Smooth muscle cell of the brain vasculature (primary cell): ENCODE results near the gene IDNK.
"Not testable (repeated sequence)": the region's sequence is repeated elsewhere in the genome, so short reads cannot be mapped to it uniquely, and the experiment has no call there.

Source experiments
- DNase-seq: peaks from one replicate; pipeline ENCODE4 v3.0.0-alpha.2; 2012; ENCODE audit warnings: low read depth, low spot score

Gene IDNK

GRCh38 chr9:83622939-83623678 lies at the start of gene IDNK:
IDNK (plus strand) TSS chr9:83623143; CDS start chr9:83623172, 29 bp downstream.
- DNase-seq = no peak

- no peak for DNase-seq
Measured at GRCh38 chr9:83574482-83574881, 48.5 kb upstream of the IDNK start.

DNA sequence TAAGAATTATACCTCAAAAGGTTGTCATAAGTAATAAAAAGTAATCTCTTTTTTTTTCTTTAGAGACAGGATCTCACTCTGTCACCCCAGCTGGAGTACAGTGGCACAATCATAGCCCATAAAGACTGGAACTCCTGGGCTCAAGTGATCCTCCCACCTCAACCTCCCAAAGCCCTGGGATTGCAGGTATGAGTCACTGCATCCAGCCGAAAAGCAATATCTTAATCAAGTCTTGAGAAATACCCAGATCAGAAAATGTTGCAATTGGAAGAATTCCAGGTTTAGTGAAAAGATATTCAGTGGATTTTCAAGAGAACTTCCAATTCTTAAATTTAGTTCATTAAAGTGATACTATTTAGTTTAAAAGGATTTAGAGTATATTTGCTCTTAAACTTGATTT lies 40.9 kb upstream of the IDNK start:
- DNase-seq = no peak

DNA sequence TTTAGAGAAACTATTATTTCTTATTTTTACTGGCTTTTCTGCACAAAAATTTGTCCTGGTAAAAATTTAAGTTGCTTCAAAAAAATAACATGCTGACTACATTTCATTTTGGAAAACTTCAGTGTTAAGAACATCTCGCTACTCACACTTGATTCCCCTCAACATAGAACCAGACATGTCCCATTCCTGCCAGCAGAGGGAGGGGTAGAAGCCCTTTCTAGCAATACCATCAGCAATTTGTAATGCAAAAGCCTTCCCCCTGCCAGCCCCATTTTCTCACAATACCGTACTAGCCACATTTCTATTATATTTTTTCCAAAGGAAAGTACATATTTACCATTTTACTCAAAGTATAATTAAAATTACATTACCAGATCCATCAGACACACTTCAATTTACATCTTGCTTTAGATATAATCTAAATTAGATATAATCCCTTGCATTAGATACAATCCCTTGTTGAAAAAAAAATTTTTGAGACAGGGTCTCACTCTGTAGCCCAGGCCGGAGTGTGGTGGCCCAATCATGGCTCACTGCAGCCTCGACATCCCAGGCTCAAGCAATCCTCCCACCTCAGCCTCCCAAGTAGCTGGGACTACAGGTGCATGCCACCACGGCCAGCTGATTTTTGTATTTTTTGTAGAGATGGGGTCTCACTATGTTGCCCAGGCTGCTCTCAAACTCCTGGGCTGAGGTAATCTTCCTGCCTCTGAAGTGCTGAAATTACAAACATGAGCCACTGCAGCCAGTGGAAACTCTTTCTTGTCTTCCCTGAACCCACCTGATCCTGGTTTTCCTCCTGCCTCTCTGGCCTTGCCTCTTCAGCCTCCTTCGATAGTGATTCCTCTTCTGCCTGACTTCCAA lies 39.6 kb upstream of the IDNK start:
- no peak for DNase-seq

- DNase-seq = no peak
Measured at GRCh38 chr9:83584995-83585394, 37.9 kb upstream of the IDNK start.

- DNase-seq = no peak
Measured at GRCh38 chr9:83588256-83588655, 34.7 kb upstream of the IDNK start.

DNA sequence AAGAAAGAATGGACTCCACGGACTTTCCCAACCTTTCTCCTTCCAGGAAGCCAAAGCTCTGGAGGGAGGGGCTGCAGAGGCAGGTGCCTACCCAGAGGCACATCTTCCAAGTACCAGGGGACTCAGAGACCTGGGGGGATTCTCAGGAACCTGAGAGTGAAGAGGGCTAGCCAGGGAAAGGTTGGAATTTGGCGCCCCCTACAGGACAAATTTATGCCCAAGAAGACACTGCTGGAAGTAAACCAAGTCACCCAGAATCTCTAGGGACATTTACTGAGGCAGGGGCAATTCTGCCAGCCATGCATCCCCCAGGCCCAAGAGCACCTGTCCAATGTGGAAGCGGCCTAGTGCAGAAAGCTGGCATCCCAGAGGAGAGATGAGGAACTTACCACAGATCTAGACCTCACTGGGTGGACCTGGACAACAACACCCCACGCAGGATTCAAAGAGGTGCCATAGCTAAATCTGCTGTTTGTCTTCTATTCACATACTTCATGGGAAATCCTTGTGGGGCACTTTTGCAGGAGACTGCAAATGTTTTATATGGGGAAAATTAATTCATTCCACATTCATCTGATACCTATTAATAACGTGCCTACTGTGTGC lies 25.9 kb upstream of the IDNK start:
- DNase-seq = no peak

DNA sequence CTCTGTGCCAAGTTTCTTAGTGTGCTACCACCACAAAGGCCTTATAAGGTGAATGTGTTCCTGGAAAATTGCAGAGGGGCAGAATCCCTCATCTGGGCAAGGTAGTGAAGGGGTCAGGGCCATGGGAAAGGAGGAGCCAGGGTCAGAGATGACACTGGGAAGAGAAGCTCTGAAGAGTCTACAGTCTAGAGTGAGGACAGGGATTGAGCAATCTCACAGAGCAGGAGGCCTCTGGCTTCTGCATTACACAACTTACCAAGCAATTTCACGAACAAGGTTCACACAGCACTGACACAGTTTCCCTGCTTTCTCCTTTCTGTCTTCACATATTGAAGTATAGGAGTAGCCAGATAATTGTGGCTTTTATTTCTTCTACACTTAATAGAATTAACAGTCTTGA lies 24.5 kb upstream of the IDNK start:
- DNase-seq = no peak

DNA sequence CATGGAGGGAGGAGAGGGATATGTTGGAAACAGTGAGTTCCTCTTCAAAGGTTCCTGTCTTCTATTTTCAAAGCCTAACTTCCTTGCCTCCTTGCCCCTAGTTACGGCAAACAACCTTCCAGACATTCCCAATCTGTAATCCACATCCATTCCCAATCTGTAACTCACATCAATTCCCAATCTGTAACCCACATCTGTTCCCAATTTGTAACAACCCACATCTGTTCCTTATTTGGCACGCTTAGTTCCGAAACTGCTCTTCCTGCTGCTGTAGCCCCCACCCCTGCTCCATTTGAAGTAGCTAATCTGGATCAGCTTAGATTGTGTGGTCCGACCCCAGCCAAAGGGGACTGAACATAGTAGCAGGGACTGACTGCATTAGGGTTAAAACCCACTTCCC lies 23.9 kb upstream of the IDNK start:
- DNase-seq = no peak

- DNase-seq = no peak
Measured at GRCh38 chr9:83601463-83601862, 21.5 kb upstream of the IDNK start.

DNA sequence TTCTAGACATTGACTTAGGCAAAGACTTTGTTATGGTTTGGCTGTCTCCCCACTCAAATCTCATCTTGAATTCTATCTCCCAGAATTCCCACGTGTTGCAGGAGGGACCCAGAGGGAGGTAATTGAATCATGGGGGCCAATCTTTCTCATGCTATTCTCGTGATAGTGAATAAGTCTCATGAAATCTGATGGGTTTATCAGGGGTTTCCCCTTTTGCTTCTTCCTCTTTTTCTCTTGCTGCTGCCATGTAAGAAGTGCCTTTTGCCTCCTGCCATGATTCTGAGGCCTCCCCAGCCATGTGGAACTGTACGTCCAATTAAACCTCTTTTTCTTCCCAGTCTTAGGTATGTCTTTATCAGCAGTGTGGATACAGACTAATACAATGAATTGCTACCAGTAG lies 15.3 kb upstream of the IDNK start:
- not testable (repeated sequence) for DNase-seq

DNA sequence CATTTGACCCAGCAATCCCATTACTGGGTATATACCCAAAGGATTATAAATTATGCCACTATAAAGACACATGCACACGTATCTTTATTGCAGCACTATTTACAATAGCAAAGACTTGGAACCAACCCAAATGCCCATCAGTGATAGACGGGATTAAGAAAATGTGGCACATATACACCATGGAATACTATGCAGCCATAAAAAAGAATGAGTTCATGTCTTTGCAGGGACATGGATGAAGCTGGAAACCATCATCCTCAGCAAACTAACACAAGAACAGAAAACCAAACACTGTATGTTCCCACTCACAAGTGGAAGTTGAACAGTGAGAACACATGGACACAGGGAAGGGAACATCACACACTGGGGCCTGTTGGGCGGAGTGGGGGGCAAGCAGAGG lies 9.6 kb upstream of the IDNK start:
- not testable (repeated sequence) for DNase-seq

- DNase-seq = no peak
Measured at GRCh38 chr9:83617299-83617698, 5.6 kb upstream of the IDNK start.

- DNase-seq = no peak
Measured at GRCh38 chr9:83620841-83621636, 1.9 kb upstream of the IDNK start.

DNA sequence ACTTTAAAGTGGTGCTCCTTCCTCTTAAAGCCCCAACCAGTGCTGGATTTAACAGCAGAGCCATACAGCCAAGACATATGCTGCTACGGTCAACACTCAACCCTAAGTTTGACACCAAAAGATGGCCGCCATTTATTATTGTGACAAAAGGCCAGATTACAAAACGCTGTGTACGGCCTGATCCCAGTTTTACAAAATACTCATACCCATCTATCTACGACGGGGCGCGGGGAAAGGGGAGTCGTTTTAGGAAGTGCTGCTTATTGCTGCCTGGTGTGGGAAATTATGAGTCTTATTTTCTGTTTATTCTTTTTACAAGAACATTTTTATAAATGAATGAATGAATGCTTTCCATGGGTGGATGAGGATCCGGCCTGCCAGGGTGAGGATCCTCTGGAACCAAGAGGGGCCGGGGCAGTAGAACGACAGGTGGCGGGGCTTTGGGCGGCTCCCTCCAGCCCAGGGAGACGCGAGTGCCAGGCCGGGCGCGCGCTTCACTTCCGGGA lies 457 bp upstream of the IDNK start:
- no peak for DNase-seq

- DNase-seq = no peak
Measured at GRCh38 chr9:83623679-83624076, 735 bp downstream of the IDNK start.

- DNase-seq = no peak
Measured at GRCh38 chr9:83625178-83625577, 2.2 kb downstream of the IDNK start.

DNA sequence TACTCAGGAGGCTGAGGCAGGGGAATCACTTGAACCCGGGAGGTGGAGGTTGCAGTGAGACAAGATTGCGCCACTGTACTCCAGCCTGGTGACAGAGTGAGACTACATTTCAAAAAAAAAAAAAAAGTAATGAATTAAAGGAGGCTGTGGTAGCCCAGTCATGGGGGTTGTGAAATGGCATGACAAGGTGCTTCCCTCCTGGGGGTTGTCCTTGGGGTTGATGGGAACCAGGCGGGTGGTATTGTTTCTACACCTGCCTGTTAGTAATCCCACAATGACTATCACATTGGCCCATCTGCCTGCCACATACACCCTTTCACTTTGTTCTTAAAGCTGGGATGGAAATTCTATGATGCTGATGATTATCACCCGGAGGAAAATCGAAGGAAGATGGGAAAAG lies 5.6 kb downstream of the IDNK start:
- no peak for DNase-seq

DNA sequence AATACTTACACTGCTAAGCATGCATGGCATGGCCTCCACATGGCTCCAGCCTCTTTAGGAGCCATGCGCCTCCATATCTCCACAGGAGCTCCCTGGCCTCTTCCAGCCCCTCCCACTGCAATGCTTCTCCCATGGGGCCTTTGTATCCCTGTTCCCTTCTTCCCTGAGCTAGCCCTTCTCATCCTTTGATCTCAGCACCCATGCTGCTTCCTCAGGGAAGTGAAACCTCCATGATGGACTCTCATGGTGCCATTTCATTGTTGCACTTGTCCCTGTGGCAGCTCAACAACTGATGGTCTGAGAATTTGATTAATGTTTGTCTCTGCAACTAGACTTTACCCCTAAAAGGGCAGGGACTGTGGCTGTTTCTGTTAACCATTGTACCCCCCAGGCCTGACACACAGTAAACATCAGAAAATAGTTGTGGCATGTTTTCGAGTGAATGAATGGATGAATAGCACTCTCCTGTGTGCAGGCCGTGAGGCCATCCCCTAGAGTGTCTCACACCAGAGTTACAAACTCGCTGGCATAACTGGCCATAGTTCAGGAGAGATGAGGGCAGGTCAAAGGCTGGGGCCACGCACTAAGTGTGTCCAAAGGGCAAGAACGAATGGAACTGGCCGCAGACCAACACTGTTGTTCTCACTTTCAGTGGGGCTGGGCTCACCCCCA lies 6.6 kb downstream of the IDNK start:
- DNase-seq = no peak

DNA sequence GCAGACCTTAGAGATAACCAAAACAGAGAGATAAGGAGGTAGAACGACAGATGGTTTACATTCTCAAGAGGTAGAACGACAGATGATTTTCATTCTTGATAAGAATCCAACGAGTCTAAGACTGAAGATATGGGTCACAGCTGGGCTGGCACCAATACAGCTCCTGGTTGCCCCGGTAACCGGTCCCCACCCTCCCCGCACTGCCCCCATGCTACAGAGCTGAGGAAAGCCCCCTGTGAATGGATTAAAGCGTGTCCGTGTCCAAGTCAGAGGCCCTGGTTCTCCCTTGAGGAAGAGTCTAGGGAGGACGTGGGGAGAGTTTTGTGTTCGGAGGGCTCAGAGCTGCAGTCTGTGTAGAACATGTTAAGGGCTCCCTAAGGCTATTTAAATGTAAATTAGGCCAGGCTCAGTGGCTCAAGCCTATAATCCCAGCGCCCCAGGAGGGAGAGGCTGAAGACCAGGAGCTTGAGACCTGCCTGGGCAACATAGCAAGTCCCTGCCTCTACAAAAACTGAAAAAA lies 8.1 kb downstream of the IDNK start:
- DNase-seq = no peak

- no peak for DNase-seq
Measured at GRCh38 chr9:83633255-83633654, 10.3 kb downstream of the IDNK start.
